Subcutaneous adipose tissue (tissue), 4 donors: ENCODE data around the gene EPSTI1. TPM values are rescaled to one million over a fixed set of nuclear protein-coding genes. Genes with fewer than 3 reads are reported as not detected.

Experiments
- CTCF ChIP-seq: fragments of 450-650 bp; IDR thresholded peaks from one replicate; pipeline ENCODE4 v1.5.1; 2016; ENCODE audit warnings: low read depth, mild to moderate bottlenecking, control low read depth, antibody characterized with exemption, moderate library complexity
- total RNA-seq, 4 donors: library from RNA; depleted of rRNA; stranded (reverse); fragments of >200 nt; gene quantifications; one replicate each; pipeline ENCODE4 v1.1.0, GENCODE V29; 2016

The EPSTI1 gene
- total RNA-seq, 4 donors from 2014 or later, result 4.4 to 18.5 (median 12.0) TPM

- TF ChIP-seq CTCF, result no peak
These were observed 14.8 kb downstream of the EPSTI1 start for GRCh38 chr13:42977219-42977659.

GRCh38 chr13:42976066-42976465 is 16.0 kb downstream of the EPSTI1 start:
- no peak for TF ChIP-seq CTCF

GRCh38 chr13:42973581-42973980 is 18.5 kb downstream of the EPSTI1 start:
- no peak for TF ChIP-seq CTCF

GRCh38 chr13:42971691-42972347 is 20.2 kb downstream of the EPSTI1 start:
- TF ChIP-seq CTCF, result no peak

GRCh38 chr13:42970824-42971690 is 21.0 kb downstream of the EPSTI1 start:
- no peak for TF ChIP-seq CTCF

GRCh38 chr13:42969565-42970172 is 22.4 kb downstream of the EPSTI1 start:
- no peak for TF ChIP-seq CTCF

- TF ChIP-seq CTCF, result no peak
These were observed 23.1 kb downstream of the EPSTI1 start for GRCh38 chr13:42968906-42969305.
